Panc1 (cell line): ENCODE results near the gene CD274. TPM values are rescaled to one million over a fixed set of nuclear protein-coding genes. Genes with fewer than 3 reads are reported as not detected.

Source experiments
- ATAC-seq: fragments of 200-7000 bp; cut with Tn5 transposase; 2 replicates; pipeline ENCODE4 v1.9.1; 2020; ENCODE audit warnings: mild to moderate bottlenecking, moderate library complexity
- BruUV-seq: library from RNA; stranded (reverse); fragments of 400-500 nt; replicated peaks from 2 replicates; lab custom pipeline; 2021; lab: Mats Ljungman, UMichigan
- CTCF ChIA-PET: fragments of 300-600 bp; sonication (Branson Sonifier 250); formaldehyde crosslinking; loops from one replicate; lab custom pipeline; 2022; ENCODE audit warnings: antibody characterized with exemption; lab: Charles Lee
- POLR2A ChIA-PET: fragments of 300-600 bp; sonication (Branson Sonifier 250); formaldehyde crosslinking; loops from one replicate; lab custom pipeline; 2022; ENCODE audit warnings: antibody characterized with exemption; lab: Charles Lee
- DNase-seq: peaks from one replicate; pipeline ENCODE4 v3.0.0-alpha.2; 2010; ENCODE audit warnings: low read depth, low spot score
- H3K27ac ChIP-seq: 2 replicates; pipeline ENCODE4 v1.5.1; 2011; ENCODE audit warnings: mild to moderate bottlenecking, low read length, inconsistent platforms
- H3K27me3 ChIP-seq: fragments of 200-500 bp; sonication (Bioruptor generic); 2 replicates; pipeline ENCODE4 v1.6.0; 2014; ENCODE audit warnings: low read length, inconsistent platforms; ENCODE audit not compliant: control insufficient read depth, insufficient read depth
- H3K36me3 ChIP-seq: fragments of 200-500 bp; sonication (Bioruptor generic); 2 replicates; pipeline ENCODE4 v1.5.1; 2014; ENCODE audit warnings: inconsistent platforms, mild to moderate bottlenecking, low read length, moderate library complexity; ENCODE audit not compliant: control insufficient read depth, insufficient read depth
- H3K4me1 ChIP-seq: 2 replicates; pipeline ENCODE4 v1.5.1; 2011; ENCODE audit warnings: inconsistent platforms, mild to moderate bottlenecking, low read length, moderate library complexity; ENCODE audit not compliant: control insufficient read depth, insufficient read depth
- H3K4me3 ChIP-seq, 2 experiments: 2 replicates each; pipeline ENCODE4 v1.5.1; 2011 to 2012; ENCODE audit warnings: low read depth in 2 of 2, low read length in 2 of 2, mild to moderate bottlenecking in 2 of 2, inconsistent platforms in 1 of 2, moderate library complexity in 1 of 2
- H3K9me3 ChIP-seq: fragments of 200-500 bp; sonication (Bioruptor generic); 2 replicates; pipeline ENCODE4 v1.5.1; 2014; ENCODE audit warnings: low read depth, mild to moderate bottlenecking, inconsistent platforms, low read length, moderate library complexity; ENCODE audit not compliant: control insufficient read depth, insufficient read depth
- POLR2AphosphoS5 ChIP-seq: IDR thresholded peaks from 2 replicates; pipeline ENCODE4 v1.6.1; 2012; ENCODE audit warnings: mild to moderate bottlenecking, low read depth, low read length, moderate library complexity
- SIN3A ChIP-seq: IDR thresholded peaks from 2 replicates; pipeline ENCODE4 v1.6.1; 2012; ENCODE audit warnings: low read depth, mild to moderate bottlenecking, low read length, moderate library complexity, borderline replicate concordance; ENCODE audit not compliant: insufficient read depth
- TCF7L2 ChIP-seq: IDR thresholded peaks from 2 replicates; pipeline ENCODE4 v1.6.1; 2011; ENCODE audit warnings: mild to moderate bottlenecking, low read depth, low read length, inconsistent platforms
- in situ Hi-C: cut with HindIII; loops from 2 replicates; pipeline ENCODE4 v1.10.0; 2016; ENCODE audit warnings: low sequenced_read_pairs, low pct_unique_long_range_greater_than_20kb
- intact Hi-C: fragments of 100-400 bp; cut with micrococcal nuclease; formaldehyde crosslinking; loops from one replicate; pipeline ENCODE4 v1.10.0; 2022; ENCODE audit not compliant: unreplicated experiment
- total RNA-seq: library from RNA; stranded (reverse); gene quantifications from one replicate; pipeline ENCODE4 v1.2.1, GENCODE V29; 2021; ENCODE audit not compliant: unreplicated experiment
- TF ChIP-seq, protein P1 (sequence below): fragments of 450-650 bp; IDR thresholded peaks from 2 replicates; pipeline ENCODE4 v1.5.1; 2017; ENCODE audit warnings: mild to moderate bottlenecking
- TF ChIP-seq, protein P2 (sequence below), 2 experiments: IDR thresholded peaks; 2 replicates each; pipeline ENCODE4 v1.6.1; 2011 to 2012; ENCODE audit warnings: low read depth in 2 of 2, control low read depth in 1 of 2, low read length in 1 of 2, mild to moderate bottlenecking in 1 of 2, moderate library complexity in 1 of 2; ENCODE audit not compliant: insufficient read depth in 1 of 2

The CD274 gene
- total RNA-seq, 1 experiment from 2014 or later: 0.21 TPM

DNA sequence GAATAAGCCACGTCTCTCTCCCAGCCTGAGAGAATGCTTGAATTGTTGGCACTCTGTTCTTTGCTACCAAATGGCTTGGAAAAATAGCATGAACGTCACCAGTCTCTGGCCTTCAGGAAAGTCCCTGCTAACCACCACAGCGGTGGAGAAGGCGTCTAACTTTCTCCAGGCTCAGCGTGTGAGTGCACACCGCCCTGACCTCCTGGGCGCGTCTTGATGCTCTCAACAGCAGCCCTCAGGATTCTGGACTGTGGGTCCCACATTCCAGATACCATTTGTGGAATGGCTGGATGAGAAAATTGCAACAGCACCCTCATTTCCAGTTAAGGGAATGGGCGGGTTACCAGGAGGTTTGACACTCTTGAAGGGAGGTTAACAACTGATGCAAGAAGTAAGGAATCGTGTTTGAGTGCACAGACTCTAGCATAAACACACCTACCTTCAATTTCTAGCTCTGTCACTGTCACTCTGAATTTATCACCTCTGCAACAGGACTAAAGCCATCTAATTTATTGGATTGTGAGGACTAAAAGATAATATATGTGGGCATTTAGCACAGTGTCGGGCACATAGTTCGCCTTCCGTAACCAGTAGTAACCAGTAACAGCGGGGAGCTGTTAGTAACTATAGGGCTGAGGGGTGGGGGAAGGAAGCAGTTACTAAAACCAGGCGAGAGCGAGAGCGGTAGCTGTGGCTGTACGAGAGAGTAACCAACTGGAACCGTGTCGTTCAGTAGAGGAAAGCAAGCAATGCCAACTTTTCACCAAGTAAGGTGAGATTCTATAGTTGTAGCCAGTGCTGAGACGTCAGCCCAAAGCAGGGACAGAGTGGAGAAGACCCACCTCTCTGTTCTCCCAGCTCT lies 11.8 kb upstream of the CD274 start:
- POLR2A ChIA-PET: no interaction called here
- intact Hi-C loops (no loop called here), in situ Hi-C loops (no loop called here)

DNA sequence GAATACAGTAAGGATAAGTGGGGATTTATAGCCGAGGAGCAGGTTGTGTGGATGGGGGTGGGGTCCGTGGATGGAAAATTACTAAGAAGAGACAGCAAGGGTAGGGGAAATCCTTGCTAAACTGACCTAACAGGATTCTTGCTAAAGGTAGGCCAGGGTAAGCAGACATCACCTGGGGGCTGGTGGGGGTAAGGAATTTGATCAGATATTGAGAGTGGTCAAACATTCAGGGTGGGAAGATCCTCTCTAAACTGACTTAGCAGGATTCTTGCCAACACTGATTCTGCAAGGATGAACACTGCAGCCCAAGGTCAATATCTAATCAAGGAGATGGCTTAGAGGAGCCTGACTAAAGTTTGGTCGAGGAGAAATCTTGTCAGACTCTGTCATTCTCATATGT lies 9.9 kb upstream of the CD274 start:
- no peak for ATAC-seq
- Histone ChIP-seq H3K4me3 (no peak overlapping the region), H3K4me1 (no peaks in the 10 kb centered on the region), H3K27ac (no peak overlapping the region), H3K27me3 (no peaks in the 10 kb centered on the region), H3K36me3 (no peaks in the 10 kb centered on the region; the same call in 1 of the 2 replicates), H3K9me3 (no peaks in the 10 kb centered on the region)
- ChIA-PET POLR2A (no interaction called here), CTCF (no interaction called here)
- BruUV-seq: no TSS peak
- TF ChIP-seq TCF7L2: no peak
- TF ChIP-seq, protein P1, sequence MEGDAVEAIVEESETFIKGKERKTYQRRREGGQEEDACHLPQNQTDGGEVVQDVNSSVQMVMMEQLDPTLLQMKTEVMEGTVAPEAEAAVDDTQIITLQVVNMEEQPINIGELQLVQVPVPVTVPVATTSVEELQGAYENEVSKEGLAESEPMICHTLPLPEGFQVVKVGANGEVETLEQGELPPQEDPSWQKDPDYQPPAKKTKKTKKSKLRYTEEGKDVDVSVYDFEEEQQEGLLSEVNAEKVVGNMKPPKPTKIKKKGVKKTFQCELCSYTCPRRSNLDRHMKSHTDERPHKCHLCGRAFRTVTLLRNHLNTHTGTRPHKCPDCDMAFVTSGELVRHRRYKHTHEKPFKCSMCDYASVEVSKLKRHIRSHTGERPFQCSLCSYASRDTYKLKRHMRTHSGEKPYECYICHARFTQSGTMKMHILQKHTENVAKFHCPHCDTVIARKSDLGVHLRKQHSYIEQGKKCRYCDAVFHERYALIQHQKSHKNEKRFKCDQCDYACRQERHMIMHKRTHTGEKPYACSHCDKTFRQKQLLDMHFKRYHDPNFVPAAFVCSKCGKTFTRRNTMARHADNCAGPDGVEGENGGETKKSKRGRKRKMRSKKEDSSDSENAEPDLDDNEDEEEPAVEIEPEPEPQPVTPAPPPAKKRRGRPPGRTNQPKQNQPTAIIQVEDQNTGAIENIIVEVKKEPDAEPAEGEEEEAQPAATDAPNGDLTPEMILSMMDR: no peak
- no peak for TF ChIP-seq POLR2AphosphoS5
- TF ChIP-seq SIN3A: no peak
- TF ChIP-seq, protein P2, sequence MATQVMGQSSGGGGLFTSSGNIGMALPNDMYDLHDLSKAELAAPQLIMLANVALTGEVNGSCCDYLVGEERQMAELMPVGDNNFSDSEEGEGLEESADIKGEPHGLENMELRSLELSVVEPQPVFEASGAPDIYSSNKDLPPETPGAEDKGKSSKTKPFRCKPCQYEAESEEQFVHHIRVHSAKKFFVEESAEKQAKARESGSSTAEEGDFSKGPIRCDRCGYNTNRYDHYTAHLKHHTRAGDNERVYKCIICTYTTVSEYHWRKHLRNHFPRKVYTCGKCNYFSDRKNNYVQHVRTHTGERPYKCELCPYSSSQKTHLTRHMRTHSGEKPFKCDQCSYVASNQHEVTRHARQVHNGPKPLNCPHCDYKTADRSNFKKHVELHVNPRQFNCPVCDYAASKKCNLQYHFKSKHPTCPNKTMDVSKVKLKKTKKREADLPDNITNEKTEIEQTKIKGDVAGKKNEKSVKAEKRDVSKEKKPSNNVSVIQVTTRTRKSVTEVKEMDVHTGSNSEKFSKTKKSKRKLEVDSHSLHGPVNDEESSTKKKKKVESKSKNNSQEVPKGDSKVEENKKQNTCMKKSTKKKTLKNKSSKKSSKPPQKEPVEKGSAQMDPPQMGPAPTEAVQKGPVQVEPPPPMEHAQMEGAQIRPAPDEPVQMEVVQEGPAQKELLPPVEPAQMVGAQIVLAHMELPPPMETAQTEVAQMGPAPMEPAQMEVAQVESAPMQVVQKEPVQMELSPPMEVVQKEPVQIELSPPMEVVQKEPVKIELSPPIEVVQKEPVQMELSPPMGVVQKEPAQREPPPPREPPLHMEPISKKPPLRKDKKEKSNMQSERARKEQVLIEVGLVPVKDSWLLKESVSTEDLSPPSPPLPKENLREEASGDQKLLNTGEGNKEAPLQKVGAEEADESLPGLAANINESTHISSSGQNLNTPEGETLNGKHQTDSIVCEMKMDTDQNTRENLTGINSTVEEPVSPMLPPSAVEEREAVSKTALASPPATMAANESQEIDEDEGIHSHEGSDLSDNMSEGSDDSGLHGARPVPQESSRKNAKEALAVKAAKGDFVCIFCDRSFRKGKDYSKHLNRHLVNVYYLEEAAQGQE (IDR thresholded peaks at IDR 0.05; ENCODE audit: insufficient read depth in 1 of 2, low read depth in 2 of 2, low read length in 1 of 2): no peak
- no peak for DNase-seq
- intact Hi-C loops: loop anchor here (5.0 kb wide), 1 partner anchor 253 kb away; the partner anchor contains the start of gene INSL6
- in situ Hi-C loops: no loop called here

More for the DNA sequence above, 11.8 kb upstream of the CD274 start:
- no peak for DNase-seq
- H3K36me3 ChIP-seq: no peaks in the 10 kb centered on the region; the same call in 1 of the 2 replicates
- TF ChIP-seq, protein P1: no peak
- no peak for TF ChIP-seq TCF7L2
- TF ChIP-seq SIN3A: no peak
- no peak for TF ChIP-seq POLR2AphosphoS5
- TF ChIP-seq, protein P2 (IDR thresholded peaks at IDR 0.05; ENCODE audit: insufficient read depth in 1 of 2, low read depth in 2 of 2, low read length in 1 of 2): no peak
- H3K4me1 ChIP-seq: no peaks in the 10 kb centered on the region
- H3K9me3 ChIP-seq: no peaks in the 10 kb centered on the region
- ATAC-seq: peak; percentile 56
- BruUV-seq: no TSS peak
- H3K27me3 ChIP-seq: no peaks in the 10 kb centered on the region
- H3K27ac ChIP-seq: peak overlapping the region; percentile 70
- H3K4me3 ChIP-seq: peak overlapping the region; percentile 61 to 72
- CTCF ChIA-PET: no interaction called here
